GM12878 (cell line): ENCODE data around the gene SFPQ. TPM values are rescaled to one million over a fixed set of nuclear protein-coding genes. Genes with fewer than 3 reads are reported as not detected.
A peak's percentile ranks its signal among the peaks of the same experiment; 100 is the strongest.

ENCODE experiments used
- ATAC-seq: fragments of 200-7000 bp; cut with Tn5 transposase; 3 replicates; pipeline ENCODE4 v1.9.1; 2020; ENCODE audit warnings: mild to moderate bottlenecking, moderate library complexity
- BruUV-seq: library from RNA; stranded (reverse); fragments of 400-500 nt; replicated peaks from 2 replicates; lab custom pipeline; 2021; lab: Mats Ljungman, UMichigan
- CTCF ChIA-PET: fragments of 300-600 bp; sonication (Branson Sonifier 250); formaldehyde crosslinking; extraction: SDS; loops from one replicate; lab custom pipeline; 2021; ENCODE audit warnings: inconsistent platforms; lab: Yijun Ruan, JAX
- POLR2A ChIA-PET: fragments of 350-600 bp; formaldehyde crosslinking; extraction: SDS; loops from one replicate; lab custom pipeline; 2021; ENCODE audit warnings: inconsistent platforms; lab: Charles Lee
- RAD21 ChIA-PET: fragments of 300-600 bp; sonication (Branson Sonifier 250); formaldehyde crosslinking; loops from one replicate; lab custom pipeline; 2023; ENCODE audit warnings: antibody characterized with exemption; ENCODE audit not compliant: unreplicated experiment; lab: Charles Lee
- SMC1A ChIA-PET: fragments of 300-600 bp; sonication (Branson Sonifier 250); formaldehyde crosslinking; loops from one replicate; lab custom pipeline; 2023; ENCODE audit not compliant: unreplicated experiment, uncharacterized antibody; lab: Charles Lee
- DNase-seq: peaks from one replicate; pipeline ENCODE4 v3.0.0-alpha.2; 2011; ENCODE audit warnings: low read depth, low spot score
- FAIRE-seq: peaks from 3 replicates; lab custom pipeline; 2011; peaks lifted over from hg19 to GRCh38; lab: Jason Lieb, UNC
- H2AFZ ChIP-seq: 2 replicates; pipeline ENCODE4 v1.6.0; 2011; ENCODE audit warnings: low read depth, low read length, control low read depth; ENCODE audit not compliant: control insufficient read depth
- H3K27ac ChIP-seq: 2 replicates; pipeline ENCODE4 v1.5.1; 2011; ENCODE audit warnings: control low read depth; ENCODE audit not compliant: control insufficient read depth, insufficient read depth
- H3K27me3 ChIP-seq, 2 experiments: replicated peaks in 1 of 2; 2 replicates each; pipeline versions ENCODE4 v1.6.0 to v1.6.1; 2011; ENCODE audit warnings: low read length in 1 of 2; ENCODE audit not compliant: control insufficient read depth in 2 of 2, insufficient read depth in 2 of 2
- H3K36me3 ChIP-seq, 2 experiments: 2 replicates each; pipeline ENCODE4 v1.5.1; 2011; ENCODE audit warnings: low read length in 1 of 2; ENCODE audit not compliant: control insufficient read depth in 2 of 2, insufficient read depth in 2 of 2
- H3K4me1 ChIP-seq: 2 replicates; pipeline ENCODE4 v1.6.1; 2011; ENCODE audit warnings: mild to moderate bottlenecking, low read length, moderate library complexity, mixed read lengths; ENCODE audit not compliant: control insufficient read depth, insufficient read depth
- H3K4me2 ChIP-seq: 2 replicates; pipeline ENCODE4 v1.6.0; 2011; ENCODE audit warnings: control low read depth; ENCODE audit not compliant: control insufficient read depth, insufficient read depth
- H3K4me3 ChIP-seq: fragments of 200-600 bp; sonication (generic); 2 replicates; pipeline ENCODE4 v1.5.1; 2016
- H3K79me2 ChIP-seq: 2 replicates; pipeline ENCODE4 v1.6.0; 2011; ENCODE audit warnings: low read length; ENCODE audit not compliant: control insufficient read depth, insufficient read depth
- H3K9ac ChIP-seq: 2 replicates; pipeline ENCODE4 v1.8.0; 2011; ENCODE audit warnings: low read length, control low read depth, mixed read lengths; ENCODE audit not compliant: control insufficient read depth, insufficient read depth
- H3K9me3 ChIP-seq: replicated peaks from 3 replicates; pipeline ENCODE4 v1.5.1; 2011; ENCODE audit warnings: mild to moderate bottlenecking, low read length; ENCODE audit not compliant: control insufficient read depth, insufficient read depth
- H4K20me1 ChIP-seq: 2 replicates; pipeline ENCODE4 v1.6.0; 2011; ENCODE audit not compliant: control insufficient read depth, insufficient read depth
- ASH2L ChIP-seq: fragments of 300-600, 200-600 bp; sonication (generic); IDR thresholded peaks from 2 replicates; pipeline ENCODE4 v1.6.1; 2017; ENCODE audit warnings: low read depth, mild to moderate bottlenecking, borderline replicate concordance
- CBFB ChIP-seq: IDR thresholded peaks from 2 replicates; pipeline ENCODE4 v1.6.1; 2016; ENCODE audit warnings: antibody characterized with exemption, low read depth
- CBX5 ChIP-seq: sonication (generic); IDR thresholded peaks from 2 replicates; pipeline ENCODE4 v1.6.1; 2016; ENCODE audit warnings: low read depth, moderate library complexity, mild to moderate bottlenecking, inconsistent platforms
- CEBPB ChIP-seq, 2 experiments: fragments of 150-350 bp in 1 of 2; IDR thresholded peaks; 2 replicates each; pipeline ENCODE4 v1.6.1; 2012 to 2014; ENCODE audit warnings: low read depth in 2 of 2, low read length in 2 of 2, borderline replicate concordance in 1 of 2, inconsistent platforms in 1 of 2
- HDAC6 ChIP-seq: fragments of 200-600 bp; sonication (generic); IDR thresholded peaks from one replicate; pipeline ENCODE4 v1.8.0; 2017; ENCODE audit warnings: antibody characterized with exemption; ENCODE audit not compliant: unreplicated experiment
- JUND ChIP-seq: IDR thresholded peaks from 2 replicates; pipeline ENCODE4 v1.6.1; 2012; ENCODE audit warnings: low read depth, mild to moderate bottlenecking, low read length, improper control_type of control experiment, moderate library complexity
- KDM1A ChIP-seq: fragments of 200-600 bp; sonication (generic); IDR thresholded peaks from 2 replicates; pipeline ENCODE4 v1.6.1; 2016; ENCODE audit warnings: borderline replicate concordance
- MTA2 ChIP-seq: fragments of 450-650 bp; IDR thresholded peaks from 2 replicates; pipeline ENCODE4 v1.6.1; 2016; ENCODE audit warnings: low read depth, mild to moderate bottlenecking, moderate library complexity
- MTA3 ChIP-seq: IDR thresholded peaks from 2 replicates; pipeline ENCODE4 v1.6.1; 2012; ENCODE audit warnings: low read length, inconsistent platforms, borderline replicate concordance
- RAD21 ChIP-seq: IDR thresholded peaks from 2 replicates; pipeline ENCODE4 v1.6.1; 2011; ENCODE audit warnings: mild to moderate bottlenecking, low read depth, low read length, moderate library complexity; ENCODE audit not compliant: insufficient read depth
- SMAD5 ChIP-seq: IDR thresholded peaks from 2 replicates; pipeline ENCODE4 v1.6.1; 2016; ENCODE audit warnings: antibody characterized with exemption, low read depth
- YBX1 ChIP-seq: fragments of 450-650 bp; IDR thresholded peaks from 2 replicates; pipeline ENCODE4 v1.6.1; 2016; ENCODE audit warnings: antibody characterized with exemption
- ZBED1 ChIP-seq: IDR thresholded peaks from 2 replicates; pipeline ENCODE4 v1.6.1; 2016; ENCODE audit warnings: borderline replicate concordance
- WGBS: methylation state at CpG from one replicate; pipeline ENCODE4 v1.1.6; 2016; ENCODE audit warnings: low lambda C conversion rate; ENCODE audit not compliant: insufficient replicate concordance, insufficient coverage; ENCODE audit errors: missing lambda C conversion rate; 5-methylcytosine and 5-hydroxymethylcytosine counted together
- in situ Hi-C: fragments of 300-500 bp; cut with MboI; formaldehyde crosslinking; loops from 9 replicates; pipeline ENCODE4 v1.14.3; 2018; ENCODE audit warnings: mixed read lengths
- intact Hi-C: fragments of 100-400 bp; cut with micrococcal nuclease; formaldehyde crosslinking; loops from one replicate; pipeline ENCODE4 v1.14.2; 2022; ENCODE audit not compliant: unreplicated experiment
- polyA plus RNA-seq, 11 experiments: library from polyadenylated mRNA; depleted of rRNA in 4 of 11; unstranded in 6 of 11; stranded (reverse) in 5 of 11; fragments of >200 nt; fragmentation: Nextera tagmentation in 4 of 11; fragmentation: Illumina TruSeq in 1 of 11; extraction: Ambion mirVana in 4 of 11; extraction: Trizol in 1 of 11; gene quantifications; 1 replicate in 1 of 11; 2 replicates in 10 of 11; pipeline versions ENCODE4 v1.2.1 to v1.2.3, GENCODE V29; 2011 to 2016; ENCODE audit warnings: inconsistent platforms in 2 of 11, missing spikeins in 2 of 11, low read depth in 1 of 11
- total RNA-seq, 4 experiments: library from RNA; depleted of rRNA in 3 of 4; stranded (reverse); fragments of >200 nt in 3 of 4; fragmentation: Illumina TruSeq in 1 of 4; extraction: Trizol in 1 of 4; gene quantifications; 2 replicates each; pipeline versions ENCODE4 v1.2.1 to v1.2.3, GENCODE V29; 2013 to 2021
- TF ChIP-seq, protein P1 (sequence below): fragments of 450-650 bp; IDR thresholded peaks from 2 replicates; pipeline ENCODE4 v1.6.1; 2018; ENCODE audit warnings: mild to moderate bottlenecking, low read depth, moderate library complexity; ENCODE audit not compliant: partially characterized antibody
- TF ChIP-seq, protein P2 (sequence below): IDR thresholded peaks from 2 replicates; pipeline ENCODE4 v1.6.1; 2012; ENCODE audit warnings: low read depth, low read length, improper control_type of control experiment
- TF ChIP-seq, protein P3 (sequence below): fragments of 450-650 bp; IDR thresholded peaks from 2 replicates; pipeline ENCODE4 v1.6.1; 2017; ENCODE audit warnings: low read depth, mild to moderate bottlenecking, moderate library complexity
- TF ChIP-seq, protein P4 (sequence below): IDR thresholded peaks from 2 replicates; pipeline ENCODE4 v1.6.1; 2012; ENCODE audit warnings: low read depth, low read length, improper control_type of control experiment

The SFPQ gene
- total and polyA plus RNA-seq, 10 of the 15 experiments (the other 5 are each of a cell fraction or from before 2014, with no cell fraction given): 78.5 to 559 (median 199) TPM

DNA sequence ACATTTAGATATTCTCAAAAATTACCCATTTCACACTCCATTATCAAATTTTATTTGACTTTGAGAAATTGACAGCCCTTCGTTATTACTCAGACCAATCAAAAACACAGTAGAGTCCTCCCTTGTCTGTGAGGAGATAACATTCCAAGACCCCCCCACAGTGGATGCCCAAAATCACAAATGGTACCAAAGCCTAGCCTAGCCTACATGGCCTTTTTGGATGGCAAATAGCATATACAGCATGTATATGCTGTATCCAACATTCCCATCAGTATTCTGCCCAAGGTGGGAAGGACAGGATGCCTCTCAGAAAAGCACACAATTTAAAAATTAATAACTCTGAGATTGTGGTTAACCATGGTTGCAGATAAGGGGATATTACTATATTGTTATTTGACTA, 17.3 kb downstream of the SFPQ start (continued):
- TF ChIP-seq RAD21 (no peak), CEBPB (IDR thresholded peaks at IDR 0.05; ENCODE audit: borderline replicate concordance in 1 of 2, low read depth in 2 of 2, low read length in 2 of 2) (no peak), HDAC6 (no peak)
- TF ChIP-seq, all 136 proteins: peak for 4

DNA sequence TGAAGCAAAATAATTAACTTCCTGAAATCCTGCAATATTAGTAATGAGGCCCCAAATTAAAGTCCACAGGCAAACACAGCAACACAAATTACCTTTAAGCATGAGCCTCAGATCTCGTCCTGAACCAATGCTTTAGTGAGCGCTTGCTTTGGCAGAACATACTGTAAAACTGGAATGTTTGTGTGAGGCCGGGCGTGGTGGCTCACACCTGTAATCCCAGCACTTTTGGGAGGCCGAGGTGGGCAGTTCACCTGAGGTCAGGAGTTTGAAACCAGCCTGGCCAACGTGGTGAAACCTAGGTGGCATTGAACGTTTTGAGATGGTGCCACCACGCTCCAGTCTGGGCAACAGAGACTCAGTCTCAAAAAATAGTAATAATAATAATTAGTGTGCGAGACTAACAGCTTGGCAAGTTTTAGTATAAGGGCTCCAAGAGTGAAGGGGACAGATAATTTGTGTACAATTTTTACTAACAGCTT, 17.8 kb downstream of the SFPQ start:
- H4K20me1 ChIP-seq: peaks cover 5% of the 10 kb centered on the region; the same call in 1 of the 2 replicates
- H3K36me3 ChIP-seq: peaks cover 11 to 35% of the 10 kb centered on the region in 2 experiments
- WGBS: 77% methylated on average over 9 of the region's 9 CpGs
- no peaks in the 10 kb centered on the region for H3K27me3 ChIP-seq
- SMC1A ChIA-PET: no interaction called here
- DNase-seq (no peak), FAIRE-seq (no peak), ATAC-seq (no peak; the same call in 1 of the 3 replicates)
- RAD21 ChIA-PET: no interaction called here
- H3K9me3 ChIP-seq: no peaks in the 10 kb centered on the region
- no peak overlapping the region for H3K4me2 ChIP-seq
- no peak overlapping the region for H2AFZ ChIP-seq
- H3K9ac ChIP-seq: no peak overlapping the region
- no peak overlapping the region for H3K4me3 ChIP-seq
- BruUV-seq: no TSS peak
- H3K27ac ChIP-seq: no peak overlapping the region
- intact Hi-C loops: no loop called here
- in situ Hi-C loops: no loop called here
- peaks cover 4% of the 10 kb centered on the region for H3K79me2 ChIP-seq
- POLR2A ChIA-PET: no interaction called here
- CTCF ChIA-PET: no interaction called here
- no peaks in the 10 kb centered on the region for H3K4me1 ChIP-seq
- TF ChIP-seq MTA2 (no peak), CBX5 (no peak), YBX1 (no peak), JUND (no peak), CBFB (peak; percentile 11; the same call in 1 of the 2 replicates), ASH2L (no peak), ZBED1 (peak; percentile 33; the same call in 1 of the 2 replicates), MTA3 (peak; percentile 38; the same call in 1 of the 2 replicates), SMAD5 (0 out of 2 replicates have a peak, but pooled peaks have one; percentile 50), KDM1A (no peak)
- TF ChIP-seq, protein P1, sequence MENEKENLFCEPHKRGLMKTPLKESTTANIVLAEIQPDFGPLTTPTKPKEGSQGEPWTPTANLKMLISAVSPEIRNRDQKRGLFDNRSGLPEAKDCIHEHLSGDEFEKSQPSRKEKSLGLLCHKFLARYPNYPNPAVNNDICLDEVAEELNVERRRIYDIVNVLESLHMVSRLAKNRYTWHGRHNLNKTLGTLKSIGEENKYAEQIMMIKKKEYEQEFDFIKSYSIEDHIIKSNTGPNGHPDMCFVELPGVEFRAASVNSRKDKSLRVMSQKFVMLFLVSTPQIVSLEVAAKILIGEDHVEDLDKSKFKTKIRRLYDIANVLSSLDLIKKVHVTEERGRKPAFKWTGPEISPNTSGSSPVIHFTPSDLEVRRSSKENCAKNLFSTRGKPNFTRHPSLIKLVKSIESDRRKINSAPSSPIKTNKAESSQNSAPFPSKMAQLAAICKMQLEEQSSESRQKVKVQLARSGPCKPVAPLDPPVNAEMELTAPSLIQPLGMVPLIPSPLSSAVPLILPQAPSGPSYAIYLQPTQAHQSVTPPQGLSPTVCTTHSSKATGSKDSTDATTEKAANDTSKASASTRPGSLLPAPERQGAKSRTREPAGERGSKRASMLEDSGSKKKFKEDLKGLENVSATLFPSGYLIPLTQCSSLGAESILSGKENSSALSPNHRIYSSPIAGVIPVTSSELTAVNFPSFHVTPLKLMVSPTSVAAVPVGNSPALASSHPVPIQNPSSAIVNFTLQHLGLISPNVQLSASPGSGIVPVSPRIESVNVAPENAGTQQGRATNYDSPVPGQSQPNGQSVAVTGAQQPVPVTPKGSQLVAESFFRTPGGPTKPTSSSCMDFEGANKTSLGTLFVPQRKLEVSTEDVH: no peak
- TF ChIP-seq, protein P2, sequence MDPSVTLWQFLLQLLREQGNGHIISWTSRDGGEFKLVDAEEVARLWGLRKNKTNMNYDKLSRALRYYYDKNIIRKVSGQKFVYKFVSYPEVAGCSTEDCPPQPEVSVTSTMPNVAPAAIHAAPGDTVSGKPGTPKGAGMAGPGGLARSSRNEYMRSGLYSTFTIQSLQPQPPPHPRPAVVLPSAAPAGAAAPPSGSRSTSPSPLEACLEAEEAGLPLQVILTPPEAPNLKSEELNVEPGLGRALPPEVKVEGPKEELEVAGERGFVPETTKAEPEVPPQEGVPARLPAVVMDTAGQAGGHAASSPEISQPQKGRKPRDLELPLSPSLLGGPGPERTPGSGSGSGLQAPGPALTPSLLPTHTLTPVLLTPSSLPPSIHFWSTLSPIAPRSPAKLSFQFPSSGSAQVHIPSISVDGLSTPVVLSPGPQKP: no peak
- TF ChIP-seq, protein P3, sequence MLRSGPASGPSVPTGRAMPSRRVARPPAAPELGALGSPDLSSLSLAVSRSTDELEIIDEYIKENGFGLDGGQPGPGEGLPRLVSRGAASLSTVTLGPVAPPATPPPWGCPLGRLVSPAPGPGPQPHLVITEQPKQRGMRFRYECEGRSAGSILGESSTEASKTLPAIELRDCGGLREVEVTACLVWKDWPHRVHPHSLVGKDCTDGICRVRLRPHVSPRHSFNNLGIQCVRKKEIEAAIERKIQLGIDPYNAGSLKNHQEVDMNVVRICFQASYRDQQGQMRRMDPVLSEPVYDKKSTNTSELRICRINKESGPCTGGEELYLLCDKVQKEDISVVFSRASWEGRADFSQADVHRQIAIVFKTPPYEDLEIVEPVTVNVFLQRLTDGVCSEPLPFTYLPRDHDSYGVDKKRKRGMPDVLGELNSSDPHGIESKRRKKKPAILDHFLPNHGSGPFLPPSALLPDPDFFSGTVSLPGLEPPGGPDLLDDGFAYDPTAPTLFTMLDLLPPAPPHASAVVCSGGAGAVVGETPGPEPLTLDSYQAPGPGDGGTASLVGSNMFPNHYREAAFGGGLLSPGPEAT: no peak
- TF ChIP-seq, protein P4, sequence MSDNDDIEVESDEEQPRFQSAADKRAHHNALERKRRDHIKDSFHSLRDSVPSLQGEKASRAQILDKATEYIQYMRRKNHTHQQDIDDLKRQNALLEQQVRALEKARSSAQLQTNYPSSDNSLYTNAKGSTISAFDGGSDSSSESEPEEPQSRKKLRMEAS: no peak
